Activated T-cell treated with anti-CD3 and anti-CD28 coated beads, Interleukin-2, amount 50 U/mL, for 24 hours (primary cell): ENCODE measurements around the gene TRIO.

ENCODE experiments used
- DNase-seq: peaks from one replicate; pipeline ENCODE4 v3.0.0-alpha.2; 2020
- H3K27ac Mint-ChIP-seq: 2 replicates; pipeline ENCODE4 v1.8.0; 2020; ENCODE audit warnings: mild to moderate bottlenecking, mixed read lengths
- H3K27me3 Mint-ChIP-seq: 2 replicates; pipeline ENCODE4 v1.8.0; 2020; ENCODE audit warnings: mixed read lengths
- H3K36me3 Mint-ChIP-seq: 2 replicates; pipeline ENCODE4 v1.8.0; 2020; ENCODE audit warnings: low read depth, mixed read lengths
- H3K4me1 Mint-ChIP-seq: 2 replicates; pipeline ENCODE4 v1.8.0; 2020; ENCODE audit warnings: low read depth, mixed read lengths
- H3K4me3 Mint-ChIP-seq: 2 replicates; pipeline ENCODE4 v1.8.0; 2020; ENCODE audit warnings: mild to moderate bottlenecking, moderate library complexity, mixed read lengths
- H3K9me3 Mint-ChIP-seq: 2 replicates; pipeline ENCODE4 v1.8.0; 2020; ENCODE audit warnings: mixed read lengths

Gene TRIO

DNA sequence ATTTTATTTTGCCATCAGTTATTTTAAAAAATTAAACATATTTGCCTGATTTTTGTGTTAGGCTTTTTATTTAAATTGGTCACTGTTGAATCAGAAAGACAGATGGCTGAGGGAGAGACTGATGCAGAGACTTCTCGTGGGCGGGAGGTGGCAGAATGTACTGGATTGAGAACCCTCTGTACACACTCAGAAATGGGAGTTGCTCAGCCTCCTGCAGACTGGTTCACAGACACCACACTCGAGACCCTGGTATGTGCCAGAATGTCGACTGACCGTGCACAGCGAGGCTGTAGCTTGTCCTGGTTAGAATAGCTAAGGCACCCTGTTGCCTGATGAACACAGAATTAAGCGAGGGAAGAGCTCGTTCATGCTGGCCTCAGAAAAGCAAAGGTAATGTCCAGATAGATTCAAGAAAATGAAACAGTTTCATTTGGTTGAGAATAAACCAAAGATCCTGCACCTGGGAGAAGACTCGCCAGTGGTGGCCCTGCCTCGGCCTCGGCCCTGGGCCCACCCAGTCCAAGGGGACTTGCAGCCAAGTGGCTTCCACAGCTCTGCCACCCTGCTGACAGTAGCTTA is 367.1 kb downstream of the TRIO start:
- Mint-ChIP-seq H3K9me3 (no peaks in the 10 kb centered on the region), H3K27ac (no peak overlapping the region), H3K36me3 (no peaks in the 10 kb centered on the region), H3K4me3 (no peak overlapping the region), H3K4me1 (no peaks in the 10 kb centered on the region), H3K27me3 (no peaks in the 10 kb centered on the region)
- no peak for DNase-seq

DNA sequence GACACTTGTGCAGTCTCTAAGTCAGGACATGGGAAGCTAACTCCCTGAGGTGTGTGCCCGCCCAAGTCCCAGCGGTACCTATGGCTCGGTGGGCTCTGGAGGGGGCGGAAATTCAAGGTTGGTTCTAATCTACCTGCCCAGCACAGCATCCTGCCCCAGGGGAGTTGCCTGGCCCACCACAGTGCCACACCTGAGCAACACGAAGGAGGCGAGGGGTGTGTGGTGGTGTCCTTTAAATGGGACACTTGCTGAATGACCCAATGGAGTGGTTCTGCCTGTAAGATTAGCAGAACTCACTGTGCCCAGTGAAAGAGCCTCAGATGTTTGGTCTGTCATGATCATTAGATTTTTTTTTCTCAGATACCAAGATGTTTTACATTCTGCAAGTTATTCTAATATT is 367.7 kb downstream of the TRIO start:
- H3K27me3 Mint-ChIP-seq, result no peaks in the 10 kb centered on the region
- H3K4me3 Mint-ChIP-seq, result no peak overlapping the region
- H3K4me1 Mint-ChIP-seq, result no peaks in the 10 kb centered on the region
- no peak for DNase-seq
- H3K27ac Mint-ChIP-seq, result no peak overlapping the region
- H3K9me3 Mint-ChIP-seq, result peaks cover 3% of the 10 kb centered on the region
- H3K36me3 Mint-ChIP-seq, result no peaks in the 10 kb centered on the region

DNA sequence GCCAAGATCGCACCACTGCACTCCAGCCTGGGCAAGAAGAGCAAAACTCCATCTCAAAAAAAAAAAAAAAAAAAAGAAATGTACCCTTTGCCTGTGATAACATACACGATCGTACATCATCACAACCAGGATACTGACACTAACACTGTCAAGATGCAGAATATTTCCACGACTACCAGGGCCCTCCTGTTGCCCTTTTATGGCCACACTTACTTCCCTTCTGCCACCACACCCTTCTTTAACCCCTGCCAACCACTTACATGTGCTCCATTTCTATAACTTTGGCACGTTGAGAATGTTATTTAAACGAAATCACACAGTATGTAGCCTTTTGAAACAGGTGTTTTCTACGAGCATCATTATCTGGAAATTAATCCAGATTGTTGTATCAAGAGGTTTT is 369.4 kb downstream of the TRIO start:
- H3K27ac Mint-ChIP-seq, result no peak overlapping the region
- H3K4me3 Mint-ChIP-seq, result no peak overlapping the region
- H3K27me3 Mint-ChIP-seq, result no peaks in the 10 kb centered on the region
- peaks cover 6% of the 10 kb centered on the region for H3K9me3 Mint-ChIP-seq
- H3K36me3 Mint-ChIP-seq, result no peaks in the 10 kb centered on the region
- no peaks in the 10 kb centered on the region for H3K4me1 Mint-ChIP-seq
- no peak for DNase-seq

DNA sequence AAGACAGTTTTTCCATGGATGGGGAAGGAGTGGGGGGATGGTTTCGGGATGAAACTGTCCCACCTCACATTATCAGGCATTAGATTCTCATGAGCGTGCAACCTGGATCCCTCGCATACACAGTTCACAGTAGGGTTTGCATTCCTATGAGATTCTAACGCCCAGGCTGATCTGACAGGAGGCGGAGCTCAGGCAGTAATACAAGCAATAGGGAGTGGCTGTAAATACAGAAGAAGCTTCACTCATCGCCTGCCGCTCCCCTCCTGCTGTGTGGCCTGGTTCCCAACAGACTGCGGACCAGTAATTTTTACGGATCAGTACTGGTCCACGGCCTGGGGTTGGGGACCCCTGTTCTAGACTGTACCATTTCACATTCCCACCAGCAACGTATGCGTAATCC is 370.1 kb downstream of the TRIO start:
- no peaks in the 10 kb centered on the region for H3K27me3 Mint-ChIP-seq
- no peak overlapping the region for H3K27ac Mint-ChIP-seq
- H3K4me3 Mint-ChIP-seq, result no peak overlapping the region
- no peaks in the 10 kb centered on the region for H3K36me3 Mint-ChIP-seq
- no peaks in the 10 kb centered on the region for H3K4me1 Mint-ChIP-seq
- DNase-seq, result no peak
- peaks cover 6% of the 10 kb centered on the region for H3K9me3 Mint-ChIP-seq

DNA sequence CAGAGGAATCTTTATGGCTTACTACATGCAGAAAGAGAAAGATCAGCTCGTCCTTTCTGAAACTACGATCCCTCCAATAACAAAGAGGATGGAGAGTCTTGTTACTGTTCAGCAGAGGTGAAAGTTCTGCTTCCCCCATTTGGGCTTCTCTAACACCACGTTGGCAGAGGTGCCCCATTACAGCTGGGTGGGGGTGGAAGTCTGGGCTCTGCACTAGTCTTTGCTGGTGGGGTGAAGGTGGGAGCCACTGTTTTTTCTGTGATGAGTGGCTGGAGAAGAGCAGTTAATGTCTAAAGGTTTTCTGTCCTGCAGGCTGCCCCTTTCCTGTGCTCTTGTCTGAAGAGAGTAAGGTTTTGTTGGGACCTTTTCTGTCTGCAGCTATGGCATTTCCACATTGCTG is 373.8 kb downstream of the TRIO start:
- no peak overlapping the region for H3K4me3 Mint-ChIP-seq
- no peaks in the 10 kb centered on the region for H3K4me1 Mint-ChIP-seq
- H3K36me3 Mint-ChIP-seq, result no peaks in the 10 kb centered on the region
- peaks cover 4% of the 10 kb centered on the region for H3K27me3 Mint-ChIP-seq
- H3K9me3 Mint-ChIP-seq, result peaks cover 10% of the 10 kb centered on the region
- no peak overlapping the region for H3K27ac Mint-ChIP-seq
- no peak for DNase-seq

DNA sequence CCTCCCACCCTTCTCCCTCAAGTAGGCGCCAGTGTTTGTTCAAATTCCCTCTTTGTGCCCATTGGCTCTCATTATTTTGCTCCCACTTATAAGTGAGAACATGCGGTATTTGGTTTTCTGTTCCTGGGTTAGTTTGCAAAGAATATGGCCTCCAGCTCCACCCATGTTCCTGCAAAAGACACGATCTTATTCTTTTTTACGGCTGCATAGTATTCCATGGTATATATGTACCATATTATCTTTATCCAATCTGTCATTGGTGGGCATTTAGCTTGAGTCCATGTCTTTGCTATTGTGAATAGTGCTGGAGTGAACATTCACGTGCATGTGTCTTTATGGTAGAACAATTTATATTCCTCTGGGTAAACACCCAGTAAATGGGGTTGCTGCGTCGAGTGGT is 375.5 kb downstream of the TRIO start:
- Mint-ChIP-seq H3K36me3 (no peaks in the 10 kb centered on the region), H3K4me1 (no peaks in the 10 kb centered on the region), H3K9me3 (peaks cover 10% of the 10 kb centered on the region), H3K4me3 (no peak overlapping the region), H3K27ac (no peak overlapping the region), H3K27me3 (peaks cover 4% of the 10 kb centered on the region)
- no peak for DNase-seq

DNA sequence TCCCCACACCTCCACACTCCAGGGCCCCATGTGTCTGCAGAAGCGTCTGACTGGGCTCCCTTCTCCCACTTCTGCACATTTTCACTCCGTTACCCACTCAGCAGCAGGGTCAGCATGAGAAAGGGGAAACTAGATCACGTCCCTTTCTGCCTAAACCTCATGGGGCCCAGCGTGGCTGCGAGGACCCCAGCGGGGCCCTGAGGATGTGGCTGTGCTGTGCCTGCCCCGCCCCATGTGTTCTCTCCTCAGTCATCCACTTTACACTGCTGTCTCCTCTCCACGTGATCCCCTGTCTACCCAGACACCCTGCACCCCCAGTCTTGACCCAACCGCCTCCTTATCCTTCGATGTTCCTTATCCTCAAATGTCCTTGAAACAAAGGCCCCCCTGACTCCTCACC is 378.6 kb downstream of the TRIO start:
- H3K4me3 Mint-ChIP-seq, result no peak overlapping the region
- no peaks in the 10 kb centered on the region for H3K4me1 Mint-ChIP-seq
- peaks cover 4% of the 10 kb centered on the region for H3K27me3 Mint-ChIP-seq
- no peak for DNase-seq
- H3K9me3 Mint-ChIP-seq, result peaks cover 4% of the 10 kb centered on the region
- no peaks in the 10 kb centered on the region for H3K36me3 Mint-ChIP-seq
- H3K27ac Mint-ChIP-seq, result no peak overlapping the region

DNA sequence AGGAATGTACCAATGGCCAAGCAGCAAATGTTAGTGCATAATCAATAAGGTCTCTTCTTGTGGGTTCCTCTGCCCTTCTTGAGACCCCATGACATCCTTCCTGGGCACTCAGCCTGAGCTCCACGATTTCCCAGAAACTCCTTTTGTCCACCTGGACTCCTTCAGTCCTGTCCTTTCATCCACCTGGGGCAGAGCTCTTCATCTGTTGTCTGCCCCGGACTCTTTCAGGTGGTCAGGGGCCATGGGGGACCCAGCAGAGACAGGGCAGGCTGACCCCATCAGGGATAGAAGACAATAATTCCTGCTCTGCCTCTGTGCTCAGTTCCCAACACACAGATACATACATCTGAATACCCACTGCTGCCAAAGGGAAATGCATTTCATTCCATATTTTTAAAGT is 379.6 kb downstream of the TRIO start:
- H3K4me1 Mint-ChIP-seq, result no peaks in the 10 kb centered on the region
- H3K27ac Mint-ChIP-seq, result no peak overlapping the region
- H3K4me3 Mint-ChIP-seq, result no peak overlapping the region
- H3K36me3 Mint-ChIP-seq, result no peaks in the 10 kb centered on the region
- no peak for DNase-seq
- H3K9me3 Mint-ChIP-seq, result peaks cover 4% of the 10 kb centered on the region
- H3K27me3 Mint-ChIP-seq, result peaks cover 4% of the 10 kb centered on the region

DNA sequence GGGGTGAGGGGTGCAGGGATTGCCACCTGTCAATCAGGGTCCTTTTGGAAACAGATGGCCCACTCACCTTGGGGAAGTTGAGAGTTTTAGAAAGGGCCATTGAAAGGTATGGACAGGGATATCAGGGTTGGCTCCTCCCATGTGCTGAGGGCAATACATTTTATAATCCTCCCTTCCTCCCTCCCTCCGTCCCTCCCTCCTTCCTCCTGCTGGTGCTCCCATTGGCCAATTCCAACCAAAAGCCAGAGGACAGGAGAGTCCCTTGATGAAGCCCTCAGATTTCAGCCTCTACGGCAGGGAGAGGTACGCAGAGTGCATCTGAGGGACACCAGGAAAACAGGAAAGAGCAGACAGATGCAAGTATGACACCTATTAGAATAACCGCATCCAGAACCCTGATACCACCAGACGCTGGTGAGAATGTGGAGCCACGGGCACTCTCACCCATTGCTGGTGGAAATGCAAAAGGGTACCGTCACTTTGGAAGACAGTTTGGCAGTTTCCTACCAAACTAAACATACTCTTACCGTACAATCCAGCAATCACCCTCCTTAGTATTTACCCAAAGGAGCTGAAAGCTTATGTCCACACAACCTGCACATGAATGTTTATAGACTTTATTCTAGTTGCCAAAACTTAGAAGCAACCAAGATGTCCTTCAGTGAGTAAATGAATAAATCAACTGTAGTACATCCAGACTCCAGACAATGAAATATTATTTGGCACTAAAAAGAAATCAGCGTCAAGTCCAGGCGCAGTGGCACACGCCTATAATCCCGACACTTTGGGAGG is 380.3 kb downstream of the TRIO start:
- Mint-ChIP-seq H3K27me3 (peaks cover 4% of the 10 kb centered on the region), H3K4me3 (no peak overlapping the region), H3K4me1 (no peaks in the 10 kb centered on the region), H3K27ac (no peak overlapping the region), H3K9me3 (peaks cover 4% of the 10 kb centered on the region), H3K36me3 (no peaks in the 10 kb centered on the region)
- no peak for DNase-seq

DNA sequence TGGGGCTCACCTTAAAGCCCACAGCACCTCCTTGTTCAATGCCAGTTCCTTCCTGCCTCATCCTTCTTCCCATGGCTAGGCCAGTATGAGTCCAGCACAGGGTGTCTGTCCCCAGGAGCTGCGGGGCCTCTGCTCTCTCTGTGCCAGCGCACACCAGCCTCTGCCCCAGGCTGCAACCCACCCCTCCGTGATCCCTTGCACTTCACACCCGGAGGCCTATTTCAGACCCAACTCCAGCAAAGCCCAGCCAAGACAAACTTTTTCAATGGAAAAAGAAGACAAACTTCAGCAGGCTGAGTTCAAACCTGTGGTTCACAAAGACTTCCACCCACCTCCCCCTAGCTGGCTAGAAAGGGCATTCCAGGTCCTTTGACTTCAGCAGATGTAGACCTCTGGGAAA is 382.3 kb downstream of the TRIO start:
- no peaks in the 10 kb centered on the region for H3K27me3 Mint-ChIP-seq
- H3K36me3 Mint-ChIP-seq, result no peaks in the 10 kb centered on the region
- no peak overlapping the region for H3K27ac Mint-ChIP-seq
- no peaks in the 10 kb centered on the region for H3K4me1 Mint-ChIP-seq
- no peak for DNase-seq
- no peaks in the 10 kb centered on the region for H3K9me3 Mint-ChIP-seq
- H3K4me3 Mint-ChIP-seq, result no peak overlapping the region

DNA sequence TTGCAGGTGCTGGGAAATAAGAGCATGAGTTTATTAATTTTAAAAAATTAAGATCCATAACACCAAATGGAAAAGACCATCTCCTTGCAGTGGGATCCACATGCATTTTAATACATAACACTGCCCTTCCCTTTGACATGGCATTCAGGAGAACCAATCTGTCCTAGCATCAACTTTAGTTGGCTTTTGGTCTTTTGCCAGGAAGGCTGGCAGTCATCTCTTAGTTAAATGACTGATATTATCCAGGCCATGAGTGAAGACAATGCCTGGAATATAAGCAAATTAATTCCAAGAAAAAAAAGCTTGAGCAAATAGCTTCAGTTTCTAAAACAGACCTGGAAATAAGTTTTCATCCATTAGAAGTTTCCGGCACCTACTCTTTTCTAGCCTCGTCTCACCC is 383.4 kb downstream of the TRIO start:
- no peak overlapping the region for H3K27ac Mint-ChIP-seq
- H3K4me1 Mint-ChIP-seq, result no peaks in the 10 kb centered on the region
- H3K36me3 Mint-ChIP-seq, result no peaks in the 10 kb centered on the region
- H3K9me3 Mint-ChIP-seq, result no peaks in the 10 kb centered on the region
- no peaks in the 10 kb centered on the region for H3K27me3 Mint-ChIP-seq
- no peak for DNase-seq
- no peak overlapping the region for H3K4me3 Mint-ChIP-seq

DNA sequence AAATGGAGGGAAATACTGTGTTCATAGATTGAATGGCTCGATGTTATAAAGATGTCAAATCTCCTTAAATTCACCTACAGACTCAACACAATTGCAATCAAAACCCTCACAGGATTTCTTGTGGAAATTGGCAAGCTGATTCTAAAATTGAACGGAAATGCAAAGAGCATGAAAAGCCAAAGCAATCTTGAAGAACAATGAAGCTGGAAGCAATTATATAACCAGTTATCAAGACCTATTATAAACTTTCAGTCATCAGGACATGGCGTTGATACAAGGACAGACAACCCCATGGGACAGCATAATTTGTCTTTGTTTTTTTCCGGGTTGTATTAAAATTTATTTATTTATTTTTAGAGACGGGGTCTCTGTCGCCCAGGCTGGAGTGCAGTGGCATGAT is 385.0 kb downstream of the TRIO start:
- no peak for DNase-seq
- H3K36me3 Mint-ChIP-seq, result no peaks in the 10 kb centered on the region
- no peak overlapping the region for H3K27ac Mint-ChIP-seq
- no peaks in the 10 kb centered on the region for H3K9me3 Mint-ChIP-seq
- H3K27me3 Mint-ChIP-seq, result no peaks in the 10 kb centered on the region
- no peak overlapping the region for H3K4me3 Mint-ChIP-seq
- no peaks in the 10 kb centered on the region for H3K4me1 Mint-ChIP-seq

DNA sequence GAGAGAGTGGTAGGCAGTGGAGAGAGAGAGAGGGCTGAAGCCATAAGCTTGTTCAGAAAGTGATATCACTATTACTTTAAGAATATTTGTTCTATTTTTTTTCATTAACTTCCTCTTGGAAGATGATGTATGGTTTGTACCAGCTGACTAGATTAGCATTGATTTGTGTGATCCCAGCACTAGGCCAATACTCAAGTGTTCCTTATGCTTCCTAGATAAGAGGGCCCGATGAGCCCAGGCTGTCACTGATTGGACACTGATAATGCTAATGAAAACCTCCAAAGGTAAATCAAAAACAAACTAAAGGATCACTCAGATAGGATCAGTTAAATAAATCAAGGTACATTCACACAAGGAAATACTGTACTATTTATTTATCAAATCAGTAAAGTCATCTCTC is 385.8 kb downstream of the TRIO start:
- H3K27ac Mint-ChIP-seq, result no peak overlapping the region
- DNase-seq, result no peak
- H3K4me3 Mint-ChIP-seq, result no peak overlapping the region
- no peaks in the 10 kb centered on the region for H3K4me1 Mint-ChIP-seq
- no peaks in the 10 kb centered on the region for H3K27me3 Mint-ChIP-seq
- H3K9me3 Mint-ChIP-seq, result no peaks in the 10 kb centered on the region
- no peaks in the 10 kb centered on the region for H3K36me3 Mint-ChIP-seq

DNA sequence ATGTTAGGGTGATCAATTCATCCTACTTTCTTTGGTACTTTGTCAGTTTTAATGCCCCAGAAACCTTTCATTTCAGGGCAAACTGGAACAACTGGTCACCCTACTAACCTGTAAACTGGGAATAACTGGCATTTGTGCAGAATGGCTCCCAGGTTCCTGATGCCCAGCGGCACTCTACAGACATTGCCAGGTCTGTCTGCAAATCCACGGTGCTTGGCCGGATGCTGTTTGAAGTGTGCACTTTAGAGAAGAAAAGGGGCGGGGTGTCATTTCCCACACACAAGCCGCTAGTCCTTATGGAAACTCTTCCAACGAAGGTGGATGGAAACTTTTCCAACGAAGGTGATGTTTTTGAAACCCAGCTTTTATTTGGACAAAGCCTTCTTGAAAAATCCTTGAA is 388.5 kb downstream of the TRIO start:
- H3K27ac Mint-ChIP-seq, result no peak overlapping the region
- H3K4me3 Mint-ChIP-seq, result no peak overlapping the region
- no peaks in the 10 kb centered on the region for H3K36me3 Mint-ChIP-seq
- no peak for DNase-seq
- no peaks in the 10 kb centered on the region for H3K27me3 Mint-ChIP-seq
- H3K4me1 Mint-ChIP-seq, result no peaks in the 10 kb centered on the region
- no peaks in the 10 kb centered on the region for H3K9me3 Mint-ChIP-seq

DNA sequence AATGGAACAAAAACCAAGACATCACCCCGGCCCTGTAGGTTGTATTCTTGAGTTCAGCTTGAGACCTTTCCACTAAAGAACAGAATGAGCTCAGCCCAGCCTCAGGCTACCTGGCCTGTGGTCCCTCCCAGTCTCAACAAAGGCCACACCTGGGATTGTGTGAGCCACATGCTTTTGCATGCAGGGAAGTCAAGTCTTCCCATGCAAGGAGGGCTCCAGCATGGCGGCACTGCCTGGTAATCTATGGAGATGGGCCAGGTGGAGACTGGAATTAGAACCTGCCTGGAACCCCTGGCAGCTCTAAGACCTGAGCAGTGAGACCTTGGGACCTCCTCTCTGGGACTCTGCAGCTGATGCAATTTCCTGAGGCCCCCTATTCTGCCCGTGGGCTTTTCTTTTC is 389.0 kb downstream of the TRIO start:
- no peak overlapping the region for H3K27ac Mint-ChIP-seq
- H3K9me3 Mint-ChIP-seq, result no peaks in the 10 kb centered on the region
- H3K4me1 Mint-ChIP-seq, result no peaks in the 10 kb centered on the region
- H3K27me3 Mint-ChIP-seq, result no peaks in the 10 kb centered on the region
- no peaks in the 10 kb centered on the region for H3K36me3 Mint-ChIP-seq
- no peak for DNase-seq
- no peak overlapping the region for H3K4me3 Mint-ChIP-seq

DNA sequence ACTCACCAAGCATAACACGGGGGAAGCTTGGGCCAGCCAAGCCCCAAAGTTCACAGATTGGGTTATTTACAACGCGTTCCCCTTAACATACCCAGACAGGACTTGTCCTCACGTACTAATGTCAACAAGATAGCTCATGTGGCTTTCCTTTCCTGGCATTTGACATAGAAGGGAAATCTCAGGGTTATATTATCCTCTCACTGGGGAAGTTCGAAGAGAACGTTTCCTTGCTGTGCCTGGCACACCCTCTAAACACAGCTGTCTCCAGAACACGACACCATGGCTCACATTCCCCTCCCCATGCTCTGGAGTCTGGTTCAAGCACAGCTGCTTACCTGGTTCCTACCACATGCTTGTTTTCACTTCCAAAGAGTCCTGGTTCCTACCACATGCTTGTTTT is 391.6 kb downstream of the TRIO start:
- no peak overlapping the region for H3K4me3 Mint-ChIP-seq
- no peaks in the 10 kb centered on the region for H3K4me1 Mint-ChIP-seq
- H3K27ac Mint-ChIP-seq, result no peak overlapping the region
- no peaks in the 10 kb centered on the region for H3K27me3 Mint-ChIP-seq
- DNase-seq, result no peak
- H3K36me3 Mint-ChIP-seq, result no peaks in the 10 kb centered on the region
- H3K9me3 Mint-ChIP-seq, result peaks cover 5% of the 10 kb centered on the region
